WERI-Rb-1 (cell line): ENCODE results near the gene TMEM129.
A peak's percentile ranks its signal among the peaks of the same experiment; 100 is the strongest.

Experiments used
- DNase-seq: peaks from one replicate; pipeline ENCODE4 v3.0.0-alpha.2; 2020
- H3K27ac ChIP-seq: fragments of 250-450 bp; sonication (Bioruptor Pico); 2 replicates; pipeline ENCODE4 v1.5.1; 2020; ENCODE audit warnings: mild to moderate bottlenecking, moderate library complexity
- H3K27me3 ChIP-seq: fragments of 250-450 bp; sonication (Bioruptor Pico); 2 replicates; pipeline ENCODE4 v1.5.1; 2021; ENCODE audit warnings: mild to moderate bottlenecking, low read depth, moderate library complexity; ENCODE audit not compliant: insufficient read depth, severe bottlenecking
- H3K36me3 ChIP-seq: fragments of 250-450 bp; sonication (Bioruptor Pico); 2 replicates; pipeline ENCODE4 v1.5.1; 2020; ENCODE audit warnings: mild to moderate bottlenecking, moderate library complexity
- H3K4me3 ChIP-seq: 2 replicates; pipeline ENCODE4 v1.5.1; 2011; ENCODE audit warnings: low read depth, mild to moderate bottlenecking, control low read depth, low read length
- H3K9me3 ChIP-seq: fragments of 250-450 bp; sonication (Bioruptor Pico); 2 replicates; pipeline ENCODE4 v1.5.1; 2021; ENCODE audit warnings: mild to moderate bottlenecking, moderate library complexity; ENCODE audit not compliant: severe bottlenecking
- TF ChIP-seq, protein P1 (sequence below): IDR thresholded peaks from 2 replicates; pipeline ENCODE4 v1.5.1; 2011; ENCODE audit warnings: low read depth, mild to moderate bottlenecking, control low read depth, inconsistent platforms, low read length

Gene TMEM129

DNA sequence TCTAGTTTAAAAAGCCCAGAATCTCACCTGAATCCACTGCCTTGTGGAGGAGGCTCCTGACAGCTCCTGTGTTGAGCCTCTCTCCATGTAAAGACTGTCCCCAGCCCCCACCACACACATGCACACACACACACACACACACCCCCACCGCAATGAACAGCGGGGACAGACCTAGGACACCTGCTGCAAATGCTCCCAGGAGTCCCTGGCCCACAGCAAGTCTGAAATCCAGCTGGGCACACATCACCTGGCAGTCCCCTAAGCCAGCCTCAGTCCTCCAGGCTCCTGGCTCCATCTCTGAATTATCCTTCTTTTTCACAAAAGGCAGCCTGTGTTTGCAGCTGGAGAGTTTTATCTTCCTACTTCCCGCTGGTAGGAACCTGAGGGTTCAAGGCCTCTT is 30.4 kb downstream of the TMEM129 start:
- Histone ChIP-seq H3K27me3 (no peaks in the 10 kb centered on the region), H3K27ac (no peak overlapping the region), H3K9me3 (no peaks in the 10 kb centered on the region), H3K36me3 (peaks cover 65% of the 10 kb centered on the region), H3K4me3 (no peak overlapping the region)
- DNase-seq: no peak
- TF ChIP-seq, protein P1, sequence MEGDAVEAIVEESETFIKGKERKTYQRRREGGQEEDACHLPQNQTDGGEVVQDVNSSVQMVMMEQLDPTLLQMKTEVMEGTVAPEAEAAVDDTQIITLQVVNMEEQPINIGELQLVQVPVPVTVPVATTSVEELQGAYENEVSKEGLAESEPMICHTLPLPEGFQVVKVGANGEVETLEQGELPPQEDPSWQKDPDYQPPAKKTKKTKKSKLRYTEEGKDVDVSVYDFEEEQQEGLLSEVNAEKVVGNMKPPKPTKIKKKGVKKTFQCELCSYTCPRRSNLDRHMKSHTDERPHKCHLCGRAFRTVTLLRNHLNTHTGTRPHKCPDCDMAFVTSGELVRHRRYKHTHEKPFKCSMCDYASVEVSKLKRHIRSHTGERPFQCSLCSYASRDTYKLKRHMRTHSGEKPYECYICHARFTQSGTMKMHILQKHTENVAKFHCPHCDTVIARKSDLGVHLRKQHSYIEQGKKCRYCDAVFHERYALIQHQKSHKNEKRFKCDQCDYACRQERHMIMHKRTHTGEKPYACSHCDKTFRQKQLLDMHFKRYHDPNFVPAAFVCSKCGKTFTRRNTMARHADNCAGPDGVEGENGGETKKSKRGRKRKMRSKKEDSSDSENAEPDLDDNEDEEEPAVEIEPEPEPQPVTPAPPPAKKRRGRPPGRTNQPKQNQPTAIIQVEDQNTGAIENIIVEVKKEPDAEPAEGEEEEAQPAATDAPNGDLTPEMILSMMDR: no peak

DNA sequence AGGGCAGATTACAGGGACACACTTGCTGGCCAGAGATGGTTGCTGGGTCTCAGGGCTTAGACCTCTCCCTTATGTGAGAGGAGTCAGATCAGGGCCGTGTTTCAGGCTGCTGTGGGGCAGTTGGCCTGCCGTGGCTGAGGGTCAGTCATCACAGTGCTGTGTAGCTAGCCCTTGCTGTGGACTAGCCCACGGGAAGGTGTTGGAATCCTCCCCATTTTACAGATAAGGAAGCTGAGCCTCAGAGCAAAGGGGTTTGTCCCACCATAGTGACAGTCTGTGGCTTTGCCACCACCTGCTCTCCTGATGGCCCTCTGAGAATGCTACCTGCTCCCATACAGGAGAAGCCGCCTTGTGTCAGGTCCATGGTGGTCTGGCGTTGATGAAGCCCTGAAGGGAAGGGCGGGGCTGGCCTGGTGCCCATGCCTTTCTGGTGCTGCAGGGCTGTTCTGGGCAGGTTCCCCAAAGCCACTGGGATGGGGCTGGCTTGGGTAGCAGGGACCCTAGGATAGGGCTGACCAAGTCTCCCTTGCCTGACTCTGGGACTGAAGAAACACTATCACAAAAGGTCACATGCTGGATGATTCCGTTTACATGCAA is 34.6 kb downstream of the TMEM129 start:
- H3K36me3 ChIP-seq: peaks cover 23% of the 10 kb centered on the region
- H3K4me3 ChIP-seq: no peak overlapping the region
- H3K9me3 ChIP-seq: no peaks in the 10 kb centered on the region
- no peaks in the 10 kb centered on the region for H3K27me3 ChIP-seq
- peak overlapping the region; percentile 66 for H3K27ac ChIP-seq
- TF ChIP-seq, protein P1: no peak
- peak; percentile 45 for DNase-seq

DNA sequence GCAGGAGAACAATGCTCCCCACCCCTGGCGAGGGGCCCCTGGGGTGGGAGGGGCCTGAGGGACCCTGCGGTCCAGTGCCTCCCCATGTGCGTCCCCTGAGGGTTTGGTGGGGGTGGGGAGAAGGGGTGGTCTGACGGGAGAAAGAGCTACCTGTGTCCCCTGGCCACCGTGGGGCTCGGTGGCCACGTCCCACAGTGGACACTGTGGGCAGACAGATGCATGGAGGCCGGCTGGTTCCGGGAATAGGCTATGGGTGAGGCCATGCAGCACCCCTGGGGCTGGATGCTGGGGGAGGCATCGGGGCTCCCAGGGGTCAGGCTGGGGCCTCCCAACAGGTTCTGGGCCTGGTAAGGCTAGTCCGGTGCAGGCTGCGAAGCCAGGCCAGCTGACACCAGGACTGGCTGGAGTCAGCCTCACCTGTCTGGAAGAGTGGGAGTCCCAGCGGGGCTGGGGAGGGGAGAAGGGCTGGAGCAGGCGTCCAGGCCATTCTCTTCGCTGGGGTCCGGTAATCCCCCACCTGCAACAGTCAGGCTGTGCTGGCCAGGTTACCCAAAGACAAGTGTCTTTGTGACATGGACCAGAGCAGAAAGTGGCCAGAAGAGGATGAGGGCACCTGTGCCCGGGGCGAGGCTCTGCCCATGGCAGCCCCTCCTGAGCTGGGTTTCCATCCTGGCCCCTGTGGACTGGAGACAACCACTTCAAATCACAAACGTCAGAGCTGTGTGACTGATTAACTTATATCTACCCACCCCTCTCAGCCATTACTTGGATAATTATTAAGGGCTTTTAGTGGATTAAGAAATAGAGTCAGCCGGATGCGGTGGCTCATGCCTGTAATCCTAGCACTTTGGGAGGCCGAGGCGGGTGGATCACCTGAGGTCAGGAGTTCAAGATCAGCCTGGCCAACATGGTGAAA is 35.6 kb downstream of the TMEM129 start:
- H3K36me3 ChIP-seq: peaks cover 13% of the 10 kb centered on the region
- peak; percentile 74 for DNase-seq
- TF ChIP-seq, protein P1: no peak
- no peak overlapping the region for H3K4me3 ChIP-seq
- H3K27ac ChIP-seq: no peak overlapping the region; the same call in 1 of the 2 replicates
- H3K27me3 ChIP-seq: no peaks in the 10 kb centered on the region
- H3K9me3 ChIP-seq: no peaks in the 10 kb centered on the region

DNA sequence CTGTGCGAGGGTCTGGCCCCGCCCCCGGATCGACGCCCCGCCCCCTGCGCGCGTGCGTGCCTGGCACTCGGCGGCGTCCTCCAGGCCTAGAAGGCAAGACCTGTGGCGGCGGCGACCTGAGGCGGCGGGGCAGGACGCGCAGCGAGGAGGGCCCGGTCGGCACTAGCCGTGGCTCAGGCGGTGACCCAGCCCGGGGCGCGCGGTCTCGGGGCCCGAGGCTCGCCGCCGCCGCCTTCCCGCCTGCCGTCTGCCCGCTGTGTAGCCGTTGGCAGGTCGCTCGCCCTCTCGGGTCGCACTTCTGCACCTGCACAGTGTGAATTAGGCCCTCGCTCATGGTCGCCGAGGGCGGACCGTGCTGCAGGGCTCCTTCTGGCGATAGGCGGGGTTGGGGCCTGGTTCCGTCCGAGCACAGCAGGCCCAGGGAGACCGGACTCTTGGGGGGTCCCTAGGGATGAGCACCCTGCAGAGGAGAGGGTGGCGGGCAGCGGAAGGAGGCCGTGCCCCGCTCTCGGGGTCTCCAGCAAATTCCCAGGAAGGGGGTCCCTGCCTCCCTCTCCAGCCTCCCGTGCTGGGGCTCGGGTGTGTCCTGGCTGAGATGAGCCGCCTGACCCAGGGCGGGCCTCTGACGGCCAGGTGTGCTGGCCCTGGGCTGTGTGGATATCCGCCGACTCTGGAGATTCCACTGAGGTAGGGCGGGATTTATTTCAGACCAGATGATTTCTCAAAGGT is 36.5 kb downstream of the TMEM129 start:
- Histone ChIP-seq H3K27ac (no peak overlapping the region), H3K9me3 (no peaks in the 10 kb centered on the region), H3K27me3 (no peaks in the 10 kb centered on the region), H3K4me3 (no peak overlapping the region), H3K36me3 (peaks cover 6% of the 10 kb centered on the region; the same call in 1 of the 2 replicates)
- DNase-seq: peak; percentile 59
- TF ChIP-seq, protein P1: no peak

DNA sequence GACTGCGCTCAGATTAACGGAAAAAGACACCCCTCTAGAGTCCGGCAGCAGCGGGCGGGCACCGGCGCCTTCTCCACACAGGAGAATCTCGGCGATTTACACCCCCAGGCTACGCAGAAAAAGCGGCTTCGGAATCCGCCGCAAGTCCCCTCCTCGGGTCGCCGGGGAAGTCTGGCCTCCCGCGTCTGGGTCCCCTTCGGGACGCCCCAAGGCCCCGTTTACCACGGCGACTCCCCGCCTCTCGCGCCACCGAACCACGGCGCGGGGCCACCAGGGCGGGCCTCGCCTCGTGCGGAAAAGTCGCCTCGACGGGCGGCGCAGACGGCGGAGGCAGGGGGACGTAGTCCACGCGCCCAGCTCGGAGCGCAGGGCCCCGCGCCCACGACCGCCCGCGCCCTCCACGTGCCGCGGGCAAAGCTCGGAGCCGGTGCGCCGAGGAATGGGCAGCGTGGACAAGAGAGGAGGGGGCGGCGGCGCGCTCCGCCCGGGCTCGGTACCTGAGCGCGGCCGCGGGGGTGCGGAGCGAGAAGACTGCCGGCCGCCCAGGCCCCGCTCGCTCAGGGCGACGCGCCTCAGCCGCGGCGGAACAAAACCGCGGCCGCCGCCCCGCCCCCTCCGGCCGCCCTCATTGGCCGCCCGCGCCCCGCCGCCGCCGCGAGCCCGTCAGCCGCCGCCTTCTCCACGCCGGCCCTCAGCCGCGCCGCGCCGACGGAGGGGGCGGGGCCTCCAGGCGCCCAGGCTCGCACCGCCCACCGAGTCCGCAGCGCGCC is 37.2 kb downstream of the TMEM129 start, which contains the start of gene FAM53A:
Gene FAM53A (minus strand): TSS at position 578 of the 770 bp plus-strand sequence. CDS start 15,572 bp downstream, outside the sequence.
- H3K9me3 ChIP-seq: no peaks in the 10 kb centered on the region
- TF ChIP-seq, protein P1: no peak
- DNase-seq: peak; percentile 25
- H3K27me3 ChIP-seq: no peaks in the 10 kb centered on the region
- H3K36me3 ChIP-seq: 0 out of 2 replicates have a peak, but pooled peaks cover 3% of the 10 kb centered on the region
- H3K27ac ChIP-seq: no peak within 1 kb of the TSS
- peak within 1 kb of the TSS; percentile 6; the same call in 1 of the 2 replicates for H3K4me3 ChIP-seq
